Fibroblast of lung (primary cell): ENCODE measurements around the gene RAP1GAP.

Experiments used
- CTCF ChIP-seq, 2 donors: IDR thresholded peaks in 1 of 2; conservative IDR thresholded peaks in 1 of 2; 1 replicate in 1 of 2; 2 replicates in 1 of 2; pipeline ENCODE4 v1.5.1; 2011 to 2012; ENCODE audit warnings: low read length in 2 of 2, control low read depth in 1 of 2, inconsistent platforms in 1 of 2, low read depth in 1 of 2, mild to moderate bottlenecking in 1 of 2
- EZH2 ChIP-seq: IDR thresholded peaks from 2 replicates; pipeline ENCODE4 v1.5.1; 2012; ENCODE audit warnings: low read length, control low read depth, mild to moderate bottlenecking; ENCODE audit errors: missing control alignments

GRCh38 chr1:21576031-21576797 is 92.9 kb downstream of the RAP1GAP start:
- no peak for TF ChIP-seq CTCF (conservative IDR thresholded peaks at IDR 0.05 in 1 of 2, IDR thresholded peaks at IDR 0.05 in 1 of 2; ENCODE audit: low read depth in 1 of 2, low read length in 2 of 2)
- no peak for TF ChIP-seq EZH2
